Measurements from ENCODE around the gene FXYD2.

- TF ChIP-seq CTCF (IDR thresholded peaks at IDR 0.05) (no peak), POLR2A (IDR thresholded peaks at IDR 0.05) (no peak)
These were observed 30.4 kb downstream of the FXYD2 start for GRCh38 chr11:117794135-117794534.
